ENCODE results near the gene EFNA4. TPM values are rescaled to one million over a fixed set of nuclear protein-coding genes. Genes with fewer than 3 reads are reported as not detected.

EFNA4 gene
- polyA plus RNA-seq, 1 experiment = 10.1 TPM

DNA sequence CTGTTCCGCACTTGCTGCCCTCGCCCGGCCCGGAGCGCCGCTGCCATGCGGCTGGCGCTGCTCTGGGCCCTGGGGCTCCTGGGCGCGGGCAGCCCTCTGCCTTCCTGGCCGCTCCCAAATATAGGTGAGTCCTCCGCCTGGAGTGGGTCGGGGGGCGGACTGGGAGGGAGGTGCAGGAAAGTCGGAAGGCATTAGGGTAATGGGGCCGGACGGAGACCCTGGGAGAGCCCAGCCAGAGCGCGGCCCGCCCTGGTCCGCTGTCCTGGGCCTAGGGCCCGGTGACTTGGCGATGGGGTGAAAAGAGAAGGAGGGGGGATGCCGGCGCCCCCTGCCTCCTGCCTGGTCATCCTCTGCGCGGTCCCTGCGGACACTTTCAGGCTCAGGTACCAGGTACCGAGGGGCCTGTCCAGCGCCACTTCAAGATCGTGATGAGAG, 12.2 kb upstream of the EFNA4 start:
- Histone ChIP-seq H3K9me3 (ENCODE audit: control insufficient read depth, insufficient read depth, low read length) (no peaks in the 10 kb centered on the region; the same call in 1 of the 2 replicates), H3K4me3 (ENCODE audit: low read depth, low read length) (peak overlapping the region; percentile 73), H3K27me3 (ENCODE audit: control insufficient read depth, insufficient read depth, low read length) (no peaks in the 10 kb centered on the region), H3K27ac (ENCODE audit: low read depth, low read length) (no peak overlapping the region)
- CTCF ChIA-PET = interaction anchor here (0.9 to 3.7 kb wide), 14 partner anchors 9 to 95 kb away, joined by 3 to 19 read pairs (median 4); partner anchors contain the start of genes EFNA3, EFNA4, PBXIP1 and SHC1
- no peak for DNase-seq (ENCODE audit: low read depth, low spot score)
- TF ChIP-seq, protein P1, sequence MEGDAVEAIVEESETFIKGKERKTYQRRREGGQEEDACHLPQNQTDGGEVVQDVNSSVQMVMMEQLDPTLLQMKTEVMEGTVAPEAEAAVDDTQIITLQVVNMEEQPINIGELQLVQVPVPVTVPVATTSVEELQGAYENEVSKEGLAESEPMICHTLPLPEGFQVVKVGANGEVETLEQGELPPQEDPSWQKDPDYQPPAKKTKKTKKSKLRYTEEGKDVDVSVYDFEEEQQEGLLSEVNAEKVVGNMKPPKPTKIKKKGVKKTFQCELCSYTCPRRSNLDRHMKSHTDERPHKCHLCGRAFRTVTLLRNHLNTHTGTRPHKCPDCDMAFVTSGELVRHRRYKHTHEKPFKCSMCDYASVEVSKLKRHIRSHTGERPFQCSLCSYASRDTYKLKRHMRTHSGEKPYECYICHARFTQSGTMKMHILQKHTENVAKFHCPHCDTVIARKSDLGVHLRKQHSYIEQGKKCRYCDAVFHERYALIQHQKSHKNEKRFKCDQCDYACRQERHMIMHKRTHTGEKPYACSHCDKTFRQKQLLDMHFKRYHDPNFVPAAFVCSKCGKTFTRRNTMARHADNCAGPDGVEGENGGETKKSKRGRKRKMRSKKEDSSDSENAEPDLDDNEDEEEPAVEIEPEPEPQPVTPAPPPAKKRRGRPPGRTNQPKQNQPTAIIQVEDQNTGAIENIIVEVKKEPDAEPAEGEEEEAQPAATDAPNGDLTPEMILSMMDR (IDR thresholded peaks at IDR 0.05; ENCODE audit: low read depth, low read length) = no peak
- POLR2A ChIA-PET = interaction anchor here (1.1 to 1.4 kb wide), 2 partner anchors 80 to 115 kb away, joined by 4 to 5 read pairs; partner anchors contain the start of genes PMVK and SHC1

DNA sequence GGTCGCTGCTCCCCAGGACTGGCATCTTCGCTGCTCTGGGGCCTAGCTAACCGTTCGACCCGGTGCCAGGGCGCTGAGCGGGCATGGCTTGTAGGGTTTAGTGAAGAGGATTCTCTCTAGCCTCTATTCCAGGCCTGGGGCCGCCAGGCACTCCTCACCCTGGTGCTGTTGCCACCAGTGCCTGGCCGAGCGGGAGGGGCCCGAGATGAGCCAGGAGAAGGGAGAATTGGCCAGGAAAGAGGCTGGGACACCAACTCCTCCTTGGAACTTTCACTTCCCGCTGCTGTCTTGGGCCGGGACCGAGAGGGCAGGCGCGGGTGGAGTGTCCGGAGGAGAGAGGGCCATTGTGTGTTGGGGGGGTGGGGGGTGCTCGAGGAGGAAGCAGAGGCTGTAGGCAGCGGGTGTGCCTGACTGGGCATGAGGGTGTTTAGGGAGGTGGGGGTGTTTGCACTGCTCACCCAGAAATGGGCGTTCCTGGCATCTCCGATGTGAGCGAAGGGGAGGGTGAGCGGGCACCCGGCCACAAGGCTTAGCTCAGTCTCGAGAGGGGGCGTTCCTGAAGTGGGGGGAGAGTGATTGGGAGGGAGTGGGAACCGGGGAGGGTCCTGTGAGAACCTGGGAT, 11.7 kb upstream of the EFNA4 start:
- Histone ChIP-seq H3K27ac (ENCODE audit: low read depth, low read length) (no peak overlapping the region), H3K4me3 (ENCODE audit: low read depth, low read length) (peak overlapping the region; percentile 73), H3K9me3 (ENCODE audit: control insufficient read depth, insufficient read depth, low read length) (no peaks in the 10 kb centered on the region; the same call in 1 of the 2 replicates), H3K27me3 (ENCODE audit: control insufficient read depth, insufficient read depth, low read length) (no peaks in the 10 kb centered on the region)
- no peak for DNase-seq (ENCODE audit: low read depth, low spot score)
- ChIA-PET POLR2A (interaction anchor here (1.1 kb wide), 1 partner anchor 80 kb away, joined by 5 read pairs; the partner anchor contains the start of gene SHC1), CTCF (interaction anchor here (0.6 to 4.9 kb wide), 6 partner anchors 9 to 38 kb away, joined by 3 to 19 read pairs (median 8); partner anchors contain the start of gene EFNA3)
- TF ChIP-seq, protein P1 (IDR thresholded peaks at IDR 0.05; ENCODE audit: low read depth, low read length) = no peak

DNA sequence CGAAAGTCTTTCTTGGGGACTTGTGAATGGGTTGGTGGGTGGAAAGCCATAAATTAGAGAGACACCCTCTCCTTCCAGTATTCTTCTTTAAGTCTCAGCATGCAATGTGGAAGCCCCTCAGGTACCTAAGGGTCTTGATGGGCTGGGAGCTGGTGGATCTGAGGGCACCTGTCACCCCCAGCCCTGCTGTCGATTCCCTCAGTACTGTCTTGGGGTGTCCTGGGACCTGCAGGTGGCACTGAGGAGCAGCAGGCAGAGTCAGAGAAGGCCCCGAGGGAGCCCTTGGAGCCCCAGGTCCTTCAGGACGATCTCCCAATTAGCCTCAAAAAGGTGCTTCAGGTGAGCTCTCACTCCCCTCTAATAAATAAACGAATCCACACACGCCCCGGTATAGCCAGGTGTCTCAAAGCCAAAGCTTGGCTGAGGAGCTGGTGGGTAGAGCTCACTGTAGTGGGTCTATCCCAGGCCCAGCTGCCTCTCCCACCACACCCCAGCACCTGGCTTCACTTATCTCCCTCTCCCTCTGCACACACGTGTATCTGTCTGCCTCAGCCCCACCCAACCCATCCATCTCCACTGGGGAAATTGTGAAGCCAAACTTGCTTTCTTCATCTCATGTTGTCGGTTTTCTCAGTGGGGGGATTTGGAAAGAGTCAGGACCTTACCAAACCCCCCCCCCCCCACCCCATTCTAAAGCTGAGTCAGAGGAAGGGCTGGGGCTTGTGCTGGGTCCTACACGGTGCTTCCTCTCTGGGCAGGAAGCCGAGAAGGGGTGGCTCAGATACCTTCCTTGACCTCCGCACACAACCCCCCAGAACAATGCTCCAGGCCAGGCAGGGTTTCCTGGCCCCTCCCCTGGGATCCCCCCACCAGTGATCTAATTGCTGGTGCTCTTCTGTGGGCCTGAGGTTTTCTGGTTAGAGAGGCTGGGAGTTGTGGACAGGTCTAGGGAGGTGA, 10.8 kb upstream of the EFNA4 start:
- Histone ChIP-seq H3K4me3 (ENCODE audit: low read depth, low read length) (peak overlapping the region; percentile 73), H3K27me3 (ENCODE audit: control insufficient read depth, insufficient read depth, low read length) (no peaks in the 10 kb centered on the region), H3K27ac (ENCODE audit: low read depth, low read length) (no peak overlapping the region), H3K9me3 (ENCODE audit: control insufficient read depth, insufficient read depth, low read length) (no peaks in the 10 kb centered on the region; the same call in 1 of the 2 replicates)
- ChIA-PET CTCF (interaction anchor here (0.6 to 4.9 kb wide), 5 partner anchors 8 to 38 kb away, joined by 3 to 19 read pairs (median 11); no protein-coding TSS in a partner anchor), POLR2A (no interaction called here)
- TF ChIP-seq, protein P1 (IDR thresholded peaks at IDR 0.05; ENCODE audit: low read depth, low read length) = peak; percentile 41
- DNase-seq (ENCODE audit: low read depth, low spot score) = no peak

DNA sequence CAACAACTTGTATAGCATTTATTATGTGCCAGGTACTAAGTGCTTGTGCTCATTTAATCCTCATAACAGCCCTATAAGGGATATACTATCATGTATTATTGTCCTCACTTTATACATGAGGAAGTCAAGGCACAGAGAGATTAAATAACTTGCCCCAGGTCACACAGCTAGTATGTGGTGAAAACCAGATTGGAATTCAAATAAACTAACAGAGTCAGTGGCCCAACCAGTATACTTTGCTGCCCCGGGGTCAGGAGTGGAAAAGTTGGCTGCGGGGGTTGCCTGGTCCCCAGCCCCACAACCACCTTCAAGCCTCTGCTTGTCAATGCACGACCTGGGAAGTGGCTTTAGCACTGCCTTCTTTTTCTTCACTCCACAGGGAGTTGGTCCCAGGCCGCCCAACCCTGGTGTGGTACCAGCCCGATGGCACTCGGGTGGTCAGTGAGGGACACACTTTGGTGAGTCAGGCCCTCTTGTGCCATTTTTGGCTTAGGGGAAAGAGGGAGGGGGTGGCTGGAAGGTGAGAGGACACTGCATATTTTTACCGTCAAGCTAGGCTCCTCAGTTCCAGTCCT, 9.9 kb upstream of the EFNA4 start:
- Histone ChIP-seq H3K4me3 (ENCODE audit: low read depth, low read length) (no peak overlapping the region), H3K27me3 (ENCODE audit: control insufficient read depth, insufficient read depth, low read length) (no peaks in the 10 kb centered on the region), H3K27ac (ENCODE audit: low read depth, low read length) (no peak overlapping the region), H3K9me3 (ENCODE audit: control insufficient read depth, insufficient read depth, low read length) (no peaks in the 10 kb centered on the region; the same call in 1 of the 2 replicates)
- no peak for DNase-seq (ENCODE audit: low read depth, low spot score)
- ChIA-PET CTCF (interaction anchor here (1.0 to 4.9 kb wide), 6 partner anchors 7 to 506 kb away, joined by 3 to 19 read pairs (median 8); partner anchors contain the start of gene PBXIP1), POLR2A (no interaction called here)
- TF ChIP-seq, protein P1 (IDR thresholded peaks at IDR 0.05; ENCODE audit: low read depth, low read length) = no peak
